NCI-H524 (cell line): ENCODE results near the gene NOX3.
"Not testable (repeated sequence)": the region's sequence is repeated elsewhere in the genome, so short reads cannot be mapped to it uniquely, and the experiment has no call there.

Experiments used
- DNase-seq, 2 experiments: peaks; one replicate each; lab custom pipeline; 2025; lab: John Stamatoyannopoulos, UW

NOX3 gene

GRCh38 chr6:155455766-155456165 is at the start of gene NOX3:
Gene NOX3 (minus strand): TSS chr6:155455839. CDS start chr6:155455800, 39 bp downstream.
- DNase-seq = no peak

DNA sequence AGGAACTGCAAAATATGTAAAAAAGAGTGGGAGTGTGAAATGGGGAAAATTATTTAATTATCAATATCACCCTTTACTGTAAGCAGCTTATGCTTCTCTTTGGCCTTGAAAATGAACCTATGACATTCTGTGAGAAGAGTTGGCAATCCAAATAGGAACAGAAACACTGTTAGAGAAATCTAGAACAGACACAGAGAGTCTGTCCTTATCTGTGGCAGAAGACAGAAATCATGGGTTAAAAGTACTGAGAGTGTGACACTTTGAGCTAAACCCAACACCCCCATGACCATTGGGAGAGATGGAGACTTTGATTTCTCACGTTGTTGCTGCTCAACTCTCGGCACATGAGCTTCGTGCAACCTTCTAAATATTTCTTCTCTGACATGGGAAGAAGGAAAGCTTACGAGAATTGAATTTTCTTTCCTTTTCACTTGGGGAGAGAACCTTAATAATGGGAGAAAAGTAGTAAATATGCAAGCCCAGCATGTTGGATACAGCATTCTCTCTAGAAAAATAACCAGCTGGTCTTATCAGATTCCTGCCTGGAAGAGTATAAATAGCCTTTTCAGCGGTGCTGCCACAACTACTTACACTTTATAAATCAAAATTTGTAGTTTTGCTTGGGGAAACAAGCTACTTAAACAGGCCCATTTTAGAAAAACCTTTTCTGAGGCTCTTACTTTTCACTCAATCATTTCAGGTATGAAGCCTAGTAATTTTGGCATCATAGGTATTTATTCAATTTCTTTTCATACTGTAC is 49.4 kb upstream of the NOX3 start:
- DNase-seq = no peak

DNA sequence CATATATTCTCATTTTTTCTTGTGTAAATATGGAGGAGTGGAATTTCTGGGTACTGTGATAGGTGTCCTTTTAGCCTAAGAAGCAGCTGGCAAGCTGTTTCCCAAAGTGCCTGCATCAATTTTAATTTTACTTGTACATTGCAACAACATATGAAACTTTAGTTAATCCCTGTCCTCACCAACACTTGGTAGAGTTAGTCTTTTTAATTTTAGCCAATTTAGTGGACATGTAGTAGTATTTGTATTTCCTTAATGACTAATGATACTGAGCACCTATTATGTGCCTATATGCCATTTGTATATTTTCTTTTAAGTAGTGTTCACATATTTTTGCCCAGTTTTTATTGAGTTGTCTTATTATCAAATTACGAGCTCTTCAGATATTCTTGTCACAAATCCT is 46.8 kb upstream of the NOX3 start:
- DNase-seq = no peak

DNA sequence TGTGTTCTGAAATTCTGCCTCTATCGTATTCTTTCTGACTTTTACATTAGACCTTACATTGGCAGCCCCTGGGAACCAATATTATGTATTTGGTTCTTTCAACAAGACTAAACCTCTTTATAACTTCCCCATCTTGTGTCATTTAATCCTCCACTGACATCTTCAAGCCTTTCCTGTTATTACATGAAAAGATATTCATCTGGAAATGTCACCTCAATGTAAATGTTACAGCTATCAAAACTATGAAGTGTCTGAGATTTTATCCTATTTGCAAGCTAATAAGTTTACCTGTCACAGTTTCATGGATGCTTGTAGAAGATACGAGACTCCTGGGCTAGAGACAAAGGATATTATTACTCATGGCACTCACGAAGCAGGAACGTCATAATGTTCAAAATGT is 43.9 kb upstream of the NOX3 start:
- no peak for DNase-seq

DNA sequence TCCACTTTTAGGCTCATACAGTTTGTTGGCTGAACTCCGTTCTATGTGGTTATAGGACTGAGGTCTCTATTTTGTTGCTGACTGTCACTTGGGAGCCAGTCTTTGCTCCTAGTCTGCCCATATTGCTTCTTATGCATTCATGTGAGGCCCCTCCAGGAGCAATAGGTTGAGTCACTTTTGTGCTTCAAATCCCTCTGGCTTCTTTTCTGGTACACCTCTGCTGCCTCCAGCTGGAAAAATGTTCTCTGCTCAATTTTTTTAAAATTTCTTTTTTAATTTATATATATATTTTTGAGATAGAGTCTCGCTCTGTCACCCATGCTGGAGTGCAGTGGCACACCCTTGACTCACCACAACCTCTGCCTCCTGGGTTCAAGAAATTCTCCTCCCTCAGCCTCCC is 42.7 kb upstream of the NOX3 start:
- no peak for DNase-seq

- DNase-seq = no peak
Observed at GRCh38 chr6:155497273-155497672, 41.6 kb upstream of the NOX3 start.

- DNase-seq = peak in 1 of 2 experiments; percentile 6
Observed at GRCh38 chr6:155495011-155495768, 39.6 kb upstream of the NOX3 start.

DNA sequence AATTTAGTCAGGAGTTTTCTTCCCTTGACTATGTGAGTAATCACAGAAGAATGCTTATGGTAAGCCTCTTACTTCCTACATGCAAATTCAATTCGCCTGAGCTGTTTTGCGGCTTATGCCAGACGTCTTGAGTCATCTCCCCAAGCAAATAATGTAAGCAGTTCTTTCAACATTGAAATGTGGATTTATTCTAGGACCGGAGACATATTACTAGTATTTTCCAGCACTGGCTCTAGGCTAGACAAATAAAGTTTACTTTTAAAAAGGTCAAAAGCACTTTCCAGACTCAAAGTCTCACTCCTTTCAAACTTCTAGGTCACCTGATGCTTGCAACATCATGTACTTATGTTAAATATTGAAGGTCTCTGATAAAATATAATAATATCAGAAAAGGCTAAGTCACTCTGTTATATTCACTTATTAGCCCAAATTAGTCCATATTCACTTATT is 38.1 kb upstream of the NOX3 start:
- DNase-seq = no peak

GRCh38 chr6:155493026-155493693 is 37.5 kb upstream of the NOX3 start:
- DNase-seq = no peak

- DNase-seq = no peak
Observed at GRCh38 chr6:155492061-155492735, 36.6 kb upstream of the NOX3 start.

DNA sequence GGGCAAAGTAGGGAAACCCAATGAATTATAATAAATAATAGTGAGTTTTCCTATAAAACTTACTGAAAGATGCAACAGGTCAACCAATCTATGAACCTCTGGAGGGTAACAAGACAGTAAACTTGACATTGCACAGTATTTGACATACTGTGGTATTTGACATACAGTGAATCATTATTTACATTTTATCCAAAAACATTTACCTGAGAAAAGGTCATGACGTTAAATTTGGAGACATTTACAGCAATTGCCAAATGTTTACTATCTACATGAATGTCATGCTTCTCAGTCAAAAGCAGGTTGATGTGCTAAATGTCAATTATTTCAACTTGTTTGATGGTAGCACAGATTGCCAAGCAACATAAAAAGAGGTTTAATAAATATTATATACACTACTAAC is 35.8 kb upstream of the NOX3 start:
- DNase-seq = no peak

GRCh38 chr6:155488197-155488596 is 32.6 kb upstream of the NOX3 start:
- DNase-seq = not testable (repeated sequence)

DNA sequence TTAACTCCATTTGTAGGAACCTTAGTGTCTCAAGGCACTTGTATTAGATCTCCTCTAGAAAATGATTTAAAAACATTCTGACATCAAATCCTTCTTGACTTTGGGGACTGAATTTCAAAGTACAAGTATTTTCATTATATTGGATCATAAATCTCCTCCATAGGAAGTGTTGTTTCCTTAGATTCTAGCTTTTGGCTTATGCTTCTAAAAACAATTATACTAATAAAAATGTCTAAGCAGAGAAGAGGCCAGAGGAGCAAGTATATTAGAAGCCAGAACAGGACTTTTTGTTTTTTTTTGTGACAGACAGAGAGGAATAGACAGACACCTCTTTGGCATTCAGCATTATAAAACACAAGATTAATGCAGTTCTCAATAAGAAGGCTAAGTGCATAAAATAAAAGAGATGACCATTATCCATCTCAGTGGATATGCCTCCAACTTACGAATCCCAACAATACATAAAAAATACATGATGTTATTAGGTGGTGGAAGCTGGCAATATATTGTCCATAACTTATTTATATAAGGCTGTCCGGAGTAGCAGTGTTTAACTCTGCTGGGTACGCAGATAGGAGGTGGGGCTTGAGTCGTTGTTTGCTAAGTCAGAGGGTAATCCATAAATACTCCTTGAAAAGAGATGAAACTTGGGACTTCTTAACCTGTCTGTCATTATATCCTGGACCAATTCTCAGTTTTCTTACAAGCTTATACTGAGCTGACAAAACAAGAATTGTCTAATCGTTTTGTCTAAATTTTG is 31.9 kb upstream of the NOX3 start:
- no peak for DNase-seq

- DNase-seq = no peak
Observed at GRCh38 chr6:155486721-155487294, 31.2 kb upstream of the NOX3 start.

DNA sequence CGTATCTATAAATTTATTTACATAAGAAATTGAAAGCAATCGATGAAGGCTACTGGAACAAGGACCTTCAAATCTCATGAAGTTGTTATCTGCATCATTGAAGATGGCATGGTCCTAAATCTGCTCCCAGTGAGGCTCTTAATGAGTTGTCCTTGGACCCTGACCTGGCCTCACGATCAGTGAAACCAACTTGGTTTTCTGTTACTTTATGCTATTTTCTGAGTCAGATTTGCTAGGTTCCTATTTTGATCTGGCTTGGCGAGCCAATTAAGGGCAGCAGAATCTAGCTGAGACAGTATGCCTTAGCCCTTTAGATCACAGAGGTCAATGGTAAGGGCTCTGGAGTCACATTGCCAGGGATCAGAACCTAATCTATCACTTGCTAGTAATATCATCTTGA is 30.1 kb upstream of the NOX3 start:
- no peak for DNase-seq

- DNase-seq = peak in 1 of 2 experiments; percentile 32
Observed at GRCh38 chr6:155483858-155484257, 28.2 kb upstream of the NOX3 start.

- DNase-seq = no peak
Observed at GRCh38 chr6:155481215-155481614, 25.6 kb upstream of the NOX3 start.

DNA sequence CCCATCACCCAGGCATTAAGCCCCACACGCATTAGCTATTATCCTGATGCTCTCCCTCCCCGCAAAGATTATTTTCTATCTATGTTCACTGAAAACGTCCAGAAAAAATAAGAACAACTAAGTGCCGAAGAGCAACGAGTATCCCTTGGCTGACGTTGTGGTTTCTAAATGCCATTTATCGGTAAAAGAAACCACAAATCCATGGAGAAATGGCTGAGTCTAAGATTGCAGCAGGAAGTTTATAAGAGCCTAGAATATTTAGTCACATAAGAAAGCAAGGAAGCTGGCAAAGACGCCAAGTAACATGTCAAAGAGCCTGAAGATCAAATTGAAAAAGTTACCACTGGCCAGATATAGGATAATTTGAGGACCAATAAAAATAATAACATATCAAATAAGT is 18.1 kb upstream of the NOX3 start:
- no peak for DNase-seq

DNA sequence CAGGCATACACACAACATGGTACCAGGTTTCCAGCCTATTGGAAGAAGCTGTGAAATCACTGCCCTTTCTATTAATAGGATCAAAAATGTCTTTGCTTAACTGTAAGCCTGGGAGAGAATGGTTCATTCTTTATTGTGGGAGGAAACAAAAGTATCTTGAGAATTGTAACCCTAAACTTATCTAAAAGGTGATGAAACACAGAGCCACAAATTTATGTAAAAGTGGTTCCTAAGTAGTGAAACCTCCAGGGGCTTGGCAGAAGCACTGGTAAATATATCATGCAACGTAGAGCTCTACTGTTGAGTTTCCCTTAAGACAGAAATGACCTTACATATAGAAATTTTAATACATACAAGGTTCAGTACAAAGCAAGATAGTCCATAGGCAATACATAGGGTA is 17.2 kb upstream of the NOX3 start:
- no peak for DNase-seq

DNA sequence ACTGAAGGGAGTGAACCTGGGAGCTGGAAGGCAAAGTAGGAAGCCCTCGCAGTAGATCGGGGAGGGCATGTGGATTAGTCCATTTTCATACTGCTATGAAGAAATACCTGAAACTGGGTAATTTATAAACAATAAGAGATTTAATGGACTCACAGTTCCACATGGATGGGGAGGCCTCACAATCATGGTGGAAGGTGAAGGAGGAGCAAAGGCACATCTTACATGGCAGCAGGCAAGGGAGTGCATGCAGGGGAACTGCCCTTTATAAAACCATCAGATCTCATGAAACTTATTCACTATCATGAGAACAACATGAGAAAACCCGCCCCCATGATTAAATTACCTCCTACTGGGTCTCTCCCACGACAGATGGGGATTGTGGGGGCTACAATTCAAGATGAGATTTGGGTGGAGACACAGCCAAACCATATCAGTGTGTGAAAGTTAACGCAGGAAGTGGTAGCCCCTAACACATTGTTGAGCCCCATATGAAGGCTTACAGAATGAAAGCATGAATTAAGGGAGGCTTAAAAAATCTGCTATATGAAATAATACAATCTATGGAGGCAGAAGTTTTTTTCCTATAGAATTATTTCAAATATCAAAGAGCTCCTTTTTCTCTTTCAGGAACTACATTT is 15.5 kb upstream of the NOX3 start:
- not testable (repeated sequence) for DNase-seq

- not testable (repeated sequence) for DNase-seq
Observed at GRCh38 chr6:155468543-155468942, 12.9 kb upstream of the NOX3 start.
